H1 (cell line): Measurements from ENCODE around the gene CD300H.

Experiments
- CTCF ChIP-seq, 3 experiments: IDR thresholded peaks; 1 replicate in 2 of 3; 2 replicates in 1 of 3; pipeline versions ENCODE4 v1.5.1 to v1.6.1; 2011; ENCODE audit warnings: low read length in 3 of 3, mild to moderate bottlenecking in 3 of 3, inconsistent platforms in 2 of 3, low read depth in 1 of 3, moderate library complexity in 1 of 3; ENCODE audit not compliant: insufficient read depth in 1 of 3; ENCODE audit errors: control extremely low read depth in 1 of 3
- EP300 ChIP-seq, 2 experiments: IDR thresholded peaks; 1 replicate in 1 of 2; 2 replicates in 1 of 2; pipeline ENCODE4 v1.6.1; 2011 to 2012; ENCODE audit warnings: low read depth in 2 of 2, low read length in 2 of 2, mild to moderate bottlenecking in 2 of 2, borderline replicate concordance in 1 of 2, inconsistent platforms in 1 of 2, moderate library complexity in 1 of 2
- NRF1 ChIP-seq: IDR thresholded peaks from 2 replicates; pipeline ENCODE4 v1.6.1; 2011; ENCODE audit warnings: mild to moderate bottlenecking, low read depth, low read length, improper control_type of control experiment
- TAF1 ChIP-seq: IDR thresholded peaks from 2 replicates; pipeline ENCODE4 v1.6.1; 2011; ENCODE audit warnings: mild to moderate bottlenecking, low read depth, low read length

DNA sequence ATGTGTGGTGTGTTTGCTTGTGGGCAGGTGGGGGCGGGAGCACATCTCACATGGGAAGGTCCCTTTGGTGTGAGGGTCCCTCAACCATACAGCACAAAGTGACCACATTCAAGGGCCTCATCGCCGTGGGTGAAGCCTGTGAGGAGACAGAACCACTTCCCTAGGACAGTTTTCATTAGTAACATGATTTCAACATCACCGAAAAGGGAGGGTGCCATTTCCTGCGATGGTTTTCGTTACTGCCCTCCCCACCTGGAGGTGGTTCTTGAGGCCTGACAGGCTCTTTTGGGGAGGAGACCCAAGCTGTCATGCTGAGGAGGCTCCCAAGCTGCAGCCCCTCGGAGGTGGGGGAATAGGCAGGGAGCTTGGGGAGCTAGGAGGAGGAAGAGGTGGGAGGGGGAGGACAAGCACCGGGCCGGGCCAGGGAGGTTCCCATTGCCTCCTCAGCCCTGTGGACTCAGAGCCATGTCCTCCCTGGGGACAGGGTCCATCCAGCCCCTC lies 45.6 kb downstream of the CD300H start:
- TF ChIP-seq EP300 (IDR thresholded peaks at IDR 0.05; ENCODE audit: borderline replicate concordance in 1 of 2, low read depth in 2 of 2, low read length in 2 of 2), result no peak
- no peak for TF ChIP-seq CTCF (IDR thresholded peaks at IDR 0.05; ENCODE audit: control extremely low read depth in 1 of 3, insufficient read depth in 1 of 3, low read depth in 1 of 3, low read length in 3 of 3)
- TF ChIP-seq NRF1, result no peak
- no peak for TF ChIP-seq TAF1
